Measurements from ENCODE around the gene PDCD1.
"Not testable (repeated sequence)": the region's sequence is repeated elsewhere in the genome, so short reads cannot be mapped to it uniquely, and the experiment has no call there.

Gene PDCD1

DNA sequence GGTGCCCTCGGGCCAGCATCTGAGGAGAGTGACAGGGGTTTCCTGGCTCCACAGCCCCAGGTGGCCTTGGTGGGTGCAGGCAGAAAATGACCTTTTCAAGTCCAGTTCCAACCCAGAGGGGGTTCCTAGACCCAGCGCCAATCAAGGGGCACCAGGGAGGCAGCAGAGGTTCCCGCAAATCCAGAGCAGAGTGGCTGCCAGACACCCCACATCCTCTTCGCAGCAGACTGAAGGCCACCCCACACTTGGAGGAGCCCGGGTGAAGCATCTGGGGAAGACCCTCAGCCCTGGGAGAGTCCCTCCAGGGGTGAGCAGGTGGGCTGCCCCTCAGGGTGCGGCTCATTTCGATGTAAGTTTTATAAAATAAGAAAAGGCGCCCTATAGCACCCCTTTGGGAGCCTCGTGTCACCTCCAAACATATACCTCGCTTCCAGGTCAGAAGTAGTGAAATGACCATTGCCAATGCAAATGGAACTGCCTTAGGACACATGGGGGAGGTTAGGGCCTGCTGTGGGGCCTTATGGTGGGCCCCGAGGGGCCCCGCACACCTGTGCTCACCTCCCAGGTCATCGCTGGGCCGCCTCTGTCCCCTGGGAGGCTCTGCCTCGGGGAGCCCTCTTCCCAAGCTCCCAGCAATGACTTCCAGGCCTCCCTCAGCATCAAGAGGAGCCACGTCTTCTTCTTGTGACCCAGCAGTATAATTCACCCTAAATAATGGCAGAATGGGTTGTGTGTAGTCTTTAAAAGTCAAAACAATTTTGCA is 21.8 kb upstream of the PDCD1 start:
- H3K27ac ChIP-seq, result no peak overlapping the region
- DNase-seq (ENCODE audit: low read depth, low spot score), result no peak

DNA sequence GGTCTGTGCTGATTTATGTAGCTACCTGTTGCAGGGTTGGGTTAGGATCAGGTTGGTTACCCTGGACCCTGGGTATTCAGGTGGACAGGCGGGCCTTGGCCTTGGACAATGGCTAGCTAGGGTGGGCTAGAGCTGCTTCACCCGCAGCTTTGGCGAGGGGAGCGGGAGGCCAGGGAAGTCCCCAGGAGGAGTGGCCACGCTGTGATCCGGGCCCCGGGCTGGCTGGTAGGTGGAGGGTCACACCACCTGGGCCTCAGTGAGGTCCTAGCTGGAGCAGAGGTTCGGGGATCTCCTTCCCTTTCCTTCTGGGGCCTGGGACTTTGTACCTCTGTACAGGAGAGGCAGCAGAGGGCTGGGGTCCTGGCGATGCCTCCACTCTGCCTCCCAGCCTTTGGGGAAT is 20.6 kb upstream of the PDCD1 start:
- DNase-seq (ENCODE audit: low read depth, low spot score), result no peak
- no peak overlapping the region for H3K27ac ChIP-seq

- H3K27ac ChIP-seq, result no peak overlapping the region
- no peak for DNase-seq (ENCODE audit: low read depth, low spot score)
Measured at GRCh38 chr2:241877989-241878970, 19.6 kb upstream of the PDCD1 start.

DNA sequence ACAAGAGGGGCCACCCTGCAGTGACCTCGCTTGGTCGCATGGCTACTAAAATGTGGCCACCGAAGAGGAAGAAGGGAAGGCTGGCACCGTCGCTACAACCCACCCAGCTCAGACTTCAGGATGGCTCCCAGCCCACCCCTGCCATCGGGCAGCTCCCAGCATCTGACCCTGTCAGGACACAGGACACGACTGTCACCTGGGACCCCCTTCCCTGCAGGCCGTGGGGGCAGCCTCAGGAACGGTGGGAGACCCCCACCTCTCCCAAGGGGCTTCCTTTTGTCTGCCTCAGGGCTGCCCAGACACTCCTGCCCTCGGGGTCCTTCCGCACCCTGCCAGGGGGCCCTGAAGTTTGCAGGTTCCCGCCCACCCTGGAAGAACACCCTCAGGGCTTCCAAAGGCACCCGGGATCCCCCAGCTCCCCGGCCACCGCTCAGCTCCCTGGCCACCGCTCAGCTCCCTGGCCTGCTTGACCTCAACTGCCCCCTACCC is 18.5 kb upstream of the PDCD1 start:
- no peak for DNase-seq (ENCODE audit: low read depth, low spot score)

DNA sequence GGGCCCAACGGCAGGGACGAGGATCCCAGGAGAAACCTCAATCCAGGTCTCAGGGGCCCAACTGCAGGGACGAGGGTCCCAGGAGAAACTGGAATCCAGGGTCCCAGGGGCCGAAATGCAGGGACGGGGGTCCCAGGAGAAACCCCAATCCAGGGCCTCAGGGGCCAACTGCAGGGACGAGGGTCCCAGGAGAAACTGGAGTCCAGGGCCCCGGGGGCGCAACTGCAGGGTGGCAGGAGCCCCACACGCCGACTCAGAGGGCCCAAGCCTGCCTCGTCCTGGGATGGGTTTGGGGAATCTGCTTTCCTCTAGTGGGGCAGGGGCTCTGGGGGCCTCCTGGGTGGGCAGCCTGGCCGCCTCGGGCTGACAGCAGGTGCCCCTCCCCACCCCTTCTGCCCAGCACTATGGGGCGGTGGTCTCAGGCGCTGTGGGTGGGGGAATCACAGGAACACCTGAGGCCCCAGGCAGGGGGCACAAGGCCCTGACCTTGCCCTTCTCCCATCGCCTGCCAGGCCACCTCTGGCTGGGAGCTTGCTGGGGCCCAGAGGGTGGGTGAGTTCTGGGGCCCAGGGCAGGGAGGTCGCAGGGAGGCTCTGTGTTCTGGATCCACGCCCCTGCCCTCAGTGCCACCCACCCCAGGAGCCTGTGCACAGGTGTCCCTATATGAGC is 18.0 kb upstream of the PDCD1 start:
- no peak for DNase-seq (ENCODE audit: low read depth, low spot score)
- H3K27ac ChIP-seq, result no peak overlapping the region

More for the DNA sequence above, 18.5 kb upstream of the PDCD1 start:
- no peak overlapping the region for H3K27ac ChIP-seq

DNA sequence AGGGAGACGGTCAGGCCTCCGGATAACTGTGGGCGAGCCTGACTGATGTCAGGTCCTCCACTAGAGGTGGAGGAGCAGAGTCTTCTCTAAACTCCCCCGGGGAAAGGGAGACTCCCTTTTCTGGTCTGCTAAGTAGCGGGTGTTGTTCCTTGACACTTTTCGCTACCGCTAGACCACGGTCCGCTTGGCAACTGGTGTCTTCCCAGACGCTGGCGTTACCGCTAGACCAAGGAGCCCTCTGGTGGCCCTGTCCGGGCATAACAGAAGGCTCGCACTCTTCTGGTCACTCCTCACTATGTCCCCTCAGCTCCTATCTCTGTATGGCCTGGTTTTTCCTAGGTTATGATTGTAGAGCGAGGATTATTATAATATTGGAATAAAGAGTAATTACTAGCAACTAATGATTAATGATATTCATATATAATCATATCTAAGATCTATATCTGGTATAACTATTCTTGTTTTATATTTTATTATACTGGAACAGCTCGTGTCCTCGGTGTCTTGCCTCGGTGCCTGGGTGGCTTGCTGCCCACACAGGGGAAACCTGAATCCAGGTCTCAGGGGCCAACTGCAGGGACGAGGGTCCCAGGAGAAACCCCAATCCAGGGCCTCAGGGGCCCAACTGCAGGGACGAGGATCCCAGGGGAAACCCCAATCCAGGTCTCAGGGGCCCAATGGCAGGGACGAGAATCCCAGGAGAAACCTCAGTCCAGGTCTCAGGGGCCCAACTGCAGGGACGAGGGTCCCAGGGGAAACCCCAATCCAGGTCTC is 17.2 kb upstream of the PDCD1 start:
- not testable (repeated sequence) for DNase-seq (ENCODE audit: low read depth, low spot score); H3K27ac ChIP-seq

- H3K27ac ChIP-seq, result no peak overlapping the region
- no peak for DNase-seq (ENCODE audit: low read depth, low spot score)
Measured at GRCh38 chr2:241874277-241874925, 15.7 kb upstream of the PDCD1 start.

GRCh38 chr2:241873803-241874110 is 15.1 kb upstream of the PDCD1 start:
- H3K27ac ChIP-seq, result no peak overlapping the region
- DNase-seq (ENCODE audit: low read depth, low spot score), result no peak

- H3K27ac ChIP-seq, result no peak overlapping the region
- no peak for DNase-seq (ENCODE audit: low read depth, low spot score)
Measured at GRCh38 chr2:241873081-241873802, 14.5 kb upstream of the PDCD1 start.

GRCh38 chr2:241872313-241872642 is 13.6 kb upstream of the PDCD1 start:
- no peak for DNase-seq (ENCODE audit: low read depth, low spot score)

DNA sequence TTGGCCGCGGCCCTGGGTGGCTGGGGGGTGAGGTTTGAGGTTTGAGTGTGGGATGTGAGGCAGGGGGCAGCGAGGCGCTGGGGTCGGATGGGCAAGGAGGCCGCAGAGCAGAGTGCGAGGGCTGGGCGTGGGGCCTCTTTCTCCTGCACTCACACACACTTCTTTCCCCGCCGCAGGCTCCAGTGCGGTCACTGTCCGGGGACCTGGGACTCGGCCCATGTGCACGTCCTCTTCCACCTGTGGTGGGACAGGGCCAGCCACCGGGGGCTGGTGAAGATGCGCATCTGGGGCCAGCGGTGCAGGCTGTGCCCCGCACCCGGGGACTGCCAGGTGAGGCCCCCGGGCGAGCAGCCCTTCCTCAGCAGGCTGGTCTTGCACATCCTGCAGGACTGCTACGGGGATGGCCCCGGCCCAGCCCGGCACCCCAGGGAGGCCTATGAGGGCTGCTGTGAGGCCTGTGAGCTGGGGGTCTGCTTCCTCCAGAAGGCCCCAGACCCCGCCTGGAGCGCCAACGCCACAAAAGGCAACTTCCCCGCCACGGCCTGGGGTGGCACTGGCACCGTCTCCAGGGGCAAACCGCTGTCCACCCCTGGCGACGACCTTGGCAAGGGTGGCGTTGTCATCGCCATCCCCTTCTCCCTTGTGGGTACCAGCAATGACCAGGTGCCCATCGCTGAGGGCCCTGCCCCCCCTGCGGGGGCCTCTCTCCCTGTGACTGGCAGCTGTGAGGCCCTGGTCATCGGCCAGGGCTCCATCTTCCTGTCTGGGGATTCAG is 13.0 kb upstream of the PDCD1 start:
- no peak for DNase-seq (ENCODE audit: low read depth, low spot score)
- no peak overlapping the region for H3K27ac ChIP-seq

More at GRCh38 chr2:241872313-241872642, 13.6 kb upstream of the PDCD1 start:
- H3K27ac ChIP-seq, result no peak overlapping the region

DNA sequence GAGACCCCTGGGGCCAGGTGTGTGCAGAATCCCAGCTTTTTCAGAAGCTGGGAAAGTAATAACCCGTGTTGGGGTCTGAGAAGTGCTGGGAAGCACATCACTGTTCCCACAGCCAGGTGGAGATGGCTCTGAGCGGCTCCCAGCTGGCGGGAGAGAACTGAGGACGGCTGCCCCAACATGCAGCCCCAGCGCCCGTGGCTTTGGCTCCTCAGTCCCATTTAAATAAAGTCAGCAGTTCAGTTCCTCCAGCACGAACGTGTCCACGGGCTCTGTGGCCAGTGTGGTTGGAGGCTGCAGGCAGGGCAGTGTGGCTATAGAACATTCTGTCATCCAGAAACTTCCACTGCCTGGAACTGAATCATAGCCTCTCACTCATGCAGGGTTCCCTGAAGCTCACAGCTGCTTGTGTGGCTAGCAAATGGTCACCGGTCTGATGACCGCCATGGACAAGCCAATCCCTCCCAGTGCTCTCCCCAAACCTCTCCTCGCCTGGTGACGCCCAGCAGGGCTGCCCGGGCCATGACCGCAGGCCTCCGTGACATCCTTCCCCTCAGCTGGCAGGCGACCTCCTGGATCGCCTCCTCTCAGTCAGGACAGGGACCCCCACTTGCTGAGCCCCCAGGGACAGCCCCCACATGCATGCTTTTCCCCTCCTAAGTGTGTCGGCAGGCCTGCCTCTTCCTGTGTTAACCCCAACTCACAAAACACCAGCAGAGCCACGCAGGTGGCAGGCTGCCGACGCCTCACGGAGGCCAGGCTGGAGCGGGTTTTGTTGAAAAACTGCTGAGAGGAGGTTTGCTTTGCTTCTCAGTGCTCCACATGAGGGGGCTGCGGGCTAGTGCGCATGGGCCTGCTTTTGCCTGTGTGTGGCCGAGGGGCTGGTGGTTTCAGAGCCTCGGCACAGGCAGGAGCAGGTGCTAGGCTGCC is 12.2 kb upstream of the PDCD1 start:
- no peak overlapping the region for H3K27ac ChIP-seq
- no peak for DNase-seq (ENCODE audit: low read depth, low spot score)

GRCh38 chr2:241870081-241870541 is 11.4 kb upstream of the PDCD1 start:
- DNase-seq (ENCODE audit: low read depth, low spot score), result no peak

GRCh38 chr2:241869087-241869961 is 10.6 kb upstream of the PDCD1 start, which contains the start of gene RTP5:
Gene RTP5, plus strand, starts transcription at chr2:241869729. Its CDS starts 28 bp downstream, at chr2:241869757.
- DNase-seq (ENCODE audit: low read depth, low spot score), result no peak
- H3K27ac ChIP-seq, result no peak within 1 kb of the TSS

More at GRCh38 chr2:241870081-241870541, 11.4 kb upstream of the PDCD1 start:
- no peak overlapping the region for H3K27ac ChIP-seq

- no peak overlapping the region for H3K27ac ChIP-seq
Measured at GRCh38 chr2:241868661-241869081, 10.0 kb upstream of the PDCD1 start.

More at GRCh38 chr2:241868661-241869081, 10.0 kb upstream of the PDCD1 start:
- DNase-seq (ENCODE audit: low read depth, low spot score), result no peak

All from epithelial cell of prostate (primary cell).